Inflammatory macrophage treated with lipopolysaccharide for 4 hours (primary cell): Measurements from ENCODE around the gene ITGA1.
A peak's percentile ranks its signal among the peaks of the same experiment; 100 is the strongest.
"Not testable (repeated sequence)": the region's sequence is repeated elsewhere in the genome, so short reads cannot be mapped to it uniquely, and the experiment has no call there.

Experiments
- DNase-seq: peaks from one replicate; pipeline ENCODE4 v3.0.0-alpha.2; 2020

ITGA1 gene

DNA sequence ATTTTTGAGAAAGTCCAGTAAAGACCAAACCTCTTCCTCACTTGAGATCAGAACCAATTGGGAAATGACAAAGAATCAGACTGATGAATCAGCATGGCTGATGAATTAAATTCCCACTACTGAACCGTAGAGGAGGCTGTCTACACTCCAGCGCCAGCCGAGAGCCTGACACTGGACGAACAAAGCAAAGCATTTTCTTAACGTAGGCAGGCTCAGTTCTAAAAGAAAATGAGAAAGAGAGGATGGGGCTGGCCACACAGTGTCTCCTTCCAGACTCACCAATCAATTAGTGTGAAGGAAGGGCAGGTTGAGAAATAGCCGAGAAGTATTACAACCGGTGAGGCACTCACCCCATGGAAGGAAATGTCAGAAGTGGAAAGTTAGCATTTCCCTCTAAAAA is 49.4 kb downstream of the ITGA1 start:
- DNase-seq = no peak

- DNase-seq = no peak
These were observed 49.9 kb downstream of the ITGA1 start for GRCh38 chr5:52837591-52838001.

- DNase-seq = no peak
These were observed 50.8 kb downstream of the ITGA1 start for GRCh38 chr5:52838326-52839015.

DNA sequence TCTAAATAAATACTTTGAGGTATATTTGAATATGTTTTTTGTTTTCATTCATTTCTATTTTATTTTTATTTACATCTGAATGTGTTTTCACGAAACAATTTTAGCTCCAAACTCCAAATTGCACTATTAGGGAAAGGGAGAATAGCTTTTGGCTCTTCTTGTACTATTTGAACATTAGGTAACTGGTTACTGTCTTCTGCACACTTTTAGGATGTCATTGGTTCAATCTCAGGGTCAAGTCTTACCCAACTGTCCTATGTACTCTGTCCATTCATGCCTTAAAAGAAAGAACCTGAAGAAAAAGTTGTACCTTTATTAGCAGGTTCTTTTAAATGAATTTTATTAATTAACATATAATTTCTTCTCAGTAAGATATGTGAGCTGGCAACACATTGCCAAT is 51.6 kb downstream of the ITGA1 start:
- DNase-seq = no peak

GRCh38 chr5:52840277-52841050 is 52.7 kb downstream of the ITGA1 start:
- no peak for DNase-seq

- no peak for DNase-seq
These were observed 53.4 kb downstream of the ITGA1 start for GRCh38 chr5:52841114-52841513.

DNA sequence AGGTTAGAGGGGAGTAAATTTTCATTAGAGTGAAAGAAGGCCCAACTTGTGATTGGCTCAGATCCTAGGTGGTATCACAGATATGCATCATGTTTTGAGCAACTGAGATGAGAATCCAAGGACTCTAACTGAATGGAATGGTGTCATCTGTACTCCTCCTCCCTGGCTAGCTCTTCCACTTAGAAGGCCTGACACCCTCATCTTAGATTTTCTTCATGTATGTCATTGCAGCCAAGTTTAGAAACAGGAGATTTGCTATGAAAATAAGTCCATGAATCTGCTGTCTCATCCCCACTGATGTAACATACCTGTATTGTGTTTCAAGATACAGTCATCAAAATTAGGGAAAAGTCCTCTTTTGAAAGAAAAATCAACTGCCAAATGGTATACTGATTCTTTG is 54.4 kb downstream of the ITGA1 start:
- DNase-seq = no peak

DNA sequence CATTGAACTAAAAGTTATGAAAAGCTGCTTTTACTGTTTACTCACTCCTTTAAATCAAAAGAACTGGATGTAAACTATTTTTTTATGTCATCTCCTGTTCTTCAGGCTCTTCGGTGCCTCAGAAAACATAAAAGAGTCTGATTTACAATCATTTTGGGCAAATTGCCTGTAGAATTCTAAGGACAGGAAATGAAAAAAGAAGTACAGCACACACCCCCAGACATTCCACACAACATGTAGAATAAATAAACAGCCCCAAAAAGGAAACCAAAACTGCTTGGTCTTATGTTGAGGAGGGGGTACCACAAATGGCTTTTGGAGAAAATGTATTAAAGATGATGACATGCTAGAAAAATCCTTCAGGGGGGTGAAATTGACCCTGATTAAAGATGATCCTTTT is 57.2 kb downstream of the ITGA1 start:
- DNase-seq = no peak

DNA sequence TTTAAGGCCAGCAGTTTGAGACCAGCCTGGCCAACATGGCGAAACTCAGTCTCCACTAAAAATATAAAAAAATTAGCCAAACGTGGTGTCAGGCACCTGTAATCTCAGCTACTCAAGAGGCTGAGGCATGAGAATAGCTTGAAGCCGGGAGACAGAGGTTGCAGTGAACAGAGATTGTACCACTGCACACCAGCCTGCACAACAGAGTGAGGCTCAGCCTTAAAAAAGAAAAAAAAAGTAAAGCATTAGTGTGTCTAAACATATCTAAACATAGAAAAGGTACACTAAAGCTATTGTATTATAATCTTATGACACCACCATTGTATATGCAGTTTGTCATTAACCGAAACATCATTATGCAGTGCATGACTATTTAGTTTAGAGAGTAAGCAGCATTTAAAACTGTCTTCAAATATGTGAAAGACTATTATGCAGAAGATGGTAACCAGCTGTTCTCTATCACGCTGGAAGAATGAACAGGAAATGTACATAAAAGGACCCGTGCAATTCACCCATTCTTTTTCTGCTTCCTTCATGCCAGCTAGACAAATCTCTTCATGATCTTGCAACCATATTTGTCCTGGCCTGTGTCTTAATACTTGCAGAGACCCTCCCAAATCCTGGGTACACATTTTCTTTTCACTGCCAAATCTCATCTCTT is 58.6 kb downstream of the ITGA1 start:
- no peak for DNase-seq

- not testable (repeated sequence) for DNase-seq
These were observed 61.0 kb downstream of the ITGA1 start for GRCh38 chr5:52848688-52849087.

- DNase-seq = no peak
These were observed 61.8 kb downstream of the ITGA1 start for GRCh38 chr5:52849544-52849943.

DNA sequence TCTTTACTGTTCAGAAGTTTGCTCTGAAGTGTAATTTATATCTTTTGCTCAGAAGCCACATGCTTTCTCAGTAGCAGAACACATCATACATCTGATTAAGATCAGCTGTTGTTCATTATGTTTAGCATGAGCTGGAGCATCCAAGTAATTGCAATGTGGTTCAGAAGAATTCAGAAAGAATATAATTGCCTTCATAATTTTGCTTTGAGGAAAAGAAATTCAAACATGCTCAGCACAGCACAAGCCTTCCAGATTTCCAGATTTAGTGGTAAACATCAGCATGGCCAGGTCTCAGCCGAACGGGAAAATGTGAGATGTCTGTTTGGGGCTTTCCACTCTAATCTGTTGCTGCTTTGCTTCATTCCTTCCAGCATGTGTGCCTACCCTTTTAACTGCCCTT is 65.9 kb downstream of the ITGA1 start:
- no peak for DNase-seq

GRCh38 chr5:52854301-52854700 is 66.6 kb downstream of the ITGA1 start:
- no peak for DNase-seq

GRCh38 chr5:52854949-52855348 is 67.2 kb downstream of the ITGA1 start:
- no peak for DNase-seq

DNA sequence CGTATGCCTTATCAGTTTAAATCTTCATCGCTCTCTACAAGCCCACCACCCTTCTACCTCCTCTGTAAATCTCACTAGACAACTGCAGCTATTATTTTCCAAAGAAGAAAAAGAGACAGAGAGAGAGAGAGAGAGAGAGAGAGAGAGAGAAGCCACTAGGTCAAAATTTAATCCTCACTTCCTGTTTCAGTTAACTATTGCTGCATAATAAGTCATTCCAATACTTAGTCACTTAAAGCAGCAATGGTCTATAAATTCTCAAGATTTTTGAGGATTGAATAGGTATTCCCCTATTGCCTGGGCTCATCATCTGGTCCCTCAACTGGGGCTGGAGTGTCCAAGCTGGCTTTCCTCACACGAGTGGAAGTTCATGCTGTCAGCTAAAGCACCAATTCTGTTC is 68.8 kb downstream of the ITGA1 start:
- peak; percentile 59 for DNase-seq

- DNase-seq = no peak
These were observed 71.9 kb downstream of the ITGA1 start for GRCh38 chr5:52859628-52860027.

GRCh38 chr5:52861368-52861767 is 73.7 kb downstream of the ITGA1 start:
- no peak for DNase-seq

GRCh38 chr5:52863715-52864290 is 76.1 kb downstream of the ITGA1 start:
- peak; percentile 1 for DNase-seq

DNA sequence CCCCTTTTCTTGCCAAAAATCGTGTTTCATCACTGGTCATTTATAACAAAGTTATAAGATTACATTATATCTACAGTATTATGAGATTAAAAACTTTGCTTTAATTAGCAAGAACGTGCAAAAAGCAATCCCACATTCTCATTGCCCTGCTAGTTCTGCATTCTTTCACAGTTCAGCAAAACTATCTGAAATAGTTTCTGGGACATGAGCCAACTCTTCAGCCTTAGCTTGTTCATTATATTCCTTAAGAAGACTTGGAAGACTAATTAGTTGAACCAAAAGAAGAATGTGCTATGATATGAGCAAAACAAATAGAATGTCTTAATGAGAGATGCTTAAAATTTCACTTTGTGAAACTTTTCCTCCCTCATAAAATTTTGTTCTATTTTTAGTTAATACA is 76.7 kb downstream of the ITGA1 start:
- DNase-seq = peak; percentile 0

- DNase-seq = no peak
These were observed 77.2 kb downstream of the ITGA1 start for GRCh38 chr5:52864884-52865283.

DNA sequence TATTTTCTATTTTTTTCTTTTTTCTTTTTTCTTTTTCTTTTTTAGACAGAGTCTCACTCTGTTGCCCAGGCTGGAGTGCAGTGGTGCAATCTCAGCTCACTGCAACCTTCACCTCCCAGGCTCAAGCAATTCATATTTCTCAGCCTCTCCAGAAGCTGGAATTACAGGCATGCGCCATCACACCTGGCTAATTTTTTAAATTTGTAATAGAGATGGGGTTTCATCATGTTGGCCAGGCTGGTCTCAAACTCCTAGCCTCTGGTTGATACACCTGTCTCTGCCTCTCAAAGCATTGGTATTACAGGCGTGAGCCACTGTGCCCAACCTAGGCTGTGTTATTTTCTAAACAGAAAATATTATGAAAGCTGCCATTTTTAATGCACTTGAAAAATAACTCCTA is 78.3 kb downstream of the ITGA1 start:
- not testable (repeated sequence) for DNase-seq

GRCh38 chr5:52867809-52868208 is 80.1 kb downstream of the ITGA1 start:
- DNase-seq = no peak

DNA sequence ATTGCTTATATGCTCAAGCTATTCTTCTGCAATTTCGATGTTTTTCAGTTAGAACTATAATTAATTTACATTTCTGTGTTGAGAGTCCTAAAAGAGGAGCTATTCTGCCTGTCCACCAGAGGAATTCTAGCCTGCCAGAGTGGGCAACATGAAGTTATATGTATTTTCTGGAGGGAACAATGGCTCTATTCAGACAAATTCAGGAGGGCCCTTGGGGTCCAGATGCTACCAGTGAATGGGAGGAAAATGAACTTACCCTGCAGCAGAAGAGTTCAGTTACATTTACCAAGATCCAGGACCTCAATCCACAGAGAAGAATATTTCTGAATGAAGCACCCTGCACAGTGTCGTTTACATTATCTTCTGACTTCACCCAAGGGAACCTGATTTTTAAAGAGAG is 80.7 kb downstream of the ITGA1 start:
- DNase-seq = no peak

GRCh38 chr5:52869391-52869790 is 81.7 kb downstream of the ITGA1 start:
- DNase-seq = no peak
